B cell (primary cell): Measurements from ENCODE around the gene SERPINB6. TPM values are rescaled to one million over a fixed set of nuclear protein-coding genes. Genes with fewer than 3 reads are reported as not detected.
A peak's percentile ranks its signal among the peaks of the same experiment; 100 is the strongest.

Experiments
- ATAC-seq: fragments of 200-7000 bp; cut with Tn5 transposase; one replicate; pipeline ENCODE4 v1.10.0; 2021; ENCODE audit warnings: low read depth, mild to moderate bottlenecking, moderate number of reproducible peaks, moderate library complexity
- CTCF ChIA-PET: fragments of 350-600 bp; sonication (Branson Sonifier 250); formaldehyde crosslinking; loops from one replicate; lab custom pipeline; 2021; ENCODE audit warnings: antibody characterized with exemption, inconsistent platforms; lab: Charles Lee
- POLR2A ChIA-PET: fragments of 350-600 bp; sonication (Branson Sonifier 250); formaldehyde crosslinking; loops from one replicate; lab custom pipeline; 2021; ENCODE audit warnings: antibody characterized with exemption; lab: Charles Lee
- DNase-seq: peaks from one replicate; pipeline ENCODE4 v3.0.0; 2013
- H2AFZ ChIP-seq: 2 replicates; pipeline ENCODE4 v1.6.1; 2012; ENCODE audit warnings: mild to moderate bottlenecking, low read depth, low read length; ENCODE audit not compliant: insufficient read depth, poor library complexity, severe bottlenecking
- H3K27ac ChIP-seq, 2 donors: 1 replicate in 1 of 2; 2 replicates in 1 of 2; pipeline ENCODE4 v1.5.1; 2012 to 2013; ENCODE audit warnings: low read length in 2 of 2, mild to moderate bottlenecking in 2 of 2, moderate library complexity in 1 of 2
- H3K27me3 ChIP-seq, 4 experiments: fragments of 200-600 bp in 1 of 4; sonication (generic) in 1 of 4; replicated peaks in 1 of 4; 1 replicate in 2 of 4; 2 replicates in 2 of 4; pipeline versions ENCODE4 v1.6.1 to v1.7.0; 2013 to 2016; ENCODE audit warnings: low read length in 3 of 4, mild to moderate bottlenecking in 2 of 4, mixed read lengths in 1 of 4, moderate library complexity in 1 of 4; ENCODE audit not compliant: insufficient read depth in 4 of 4, control insufficient read depth in 3 of 4; ENCODE audit errors: control extremely low read depth in 1 of 4
- H3K36me3 ChIP-seq, 2 experiments: replicated peaks in 1 of 2; 1 replicate in 1 of 2; 2 replicates in 1 of 2; pipeline versions ENCODE4 v1.6.1 to v1.7.1; 2013; ENCODE audit warnings: low read length in 1 of 2; ENCODE audit not compliant: insufficient read depth in 2 of 2, control insufficient read depth in 1 of 2; ENCODE audit errors: control extremely low read depth in 1 of 2, extremely low read depth in 1 of 2
- H3K4me1 ChIP-seq, 2 donors: fragments of 200-600 bp in 1 of 2; sonication (generic) in 1 of 2; 1 replicate in 1 of 2; 2 replicates in 1 of 2; pipeline versions ENCODE4 v1.5.1 to v1.6.1; 2013 to 2017; ENCODE audit warnings: low read length in 2 of 2; ENCODE audit not compliant: control insufficient read depth in 2 of 2, insufficient read depth in 2 of 2
- H3K4me2 ChIP-seq: replicated peaks from 2 replicates; pipeline ENCODE3; 2012; ENCODE audit warnings: mild to moderate bottlenecking, low read depth, low read length; ENCODE audit not compliant: poor library complexity, severe bottlenecking
- H3K4me3 ChIP-seq, 5 experiments: fragments of 200-600 bp in 1 of 5; sonication (generic) in 1 of 5; 1 replicate in 3 of 5; 2 replicates in 2 of 5; pipeline versions ENCODE4 v1.5.1 to v1.7.0; 2011 to 2016; ENCODE audit warnings: low read length in 4 of 5, mild to moderate bottlenecking in 4 of 5, low read depth in 2 of 5, control low read depth in 1 of 5, moderate library complexity in 1 of 5; ENCODE audit not compliant: insufficient read depth in 1 of 5; ENCODE audit errors: control extremely low read depth in 1 of 5, extremely low read depth in 1 of 5
- H3K79me2 ChIP-seq: fragments of 200-600 bp; sonication (generic); one replicate; pipeline ENCODE4 v1.6.0; 2016; ENCODE audit warnings: low read length; ENCODE audit not compliant: control insufficient read depth, insufficient read depth
- H3K9ac ChIP-seq: fragments of 200-600 bp; sonication (generic); 2 replicates; pipeline ENCODE4 v1.6.1; 2017; ENCODE audit warnings: mild to moderate bottlenecking, low read length, moderate library complexity
- H3K9me3 ChIP-seq, 3 donors: one replicate each; pipeline versions ENCODE4 v1.6.1 to v1.7.1; 2013; ENCODE audit warnings: low read length in 2 of 3; ENCODE audit not compliant: control insufficient read depth in 2 of 3, insufficient read depth in 1 of 3; ENCODE audit errors: control extremely low read depth in 1 of 3
- H4K20me1 ChIP-seq: 2 replicates; pipeline ENCODE4 v1.6.0; 2012; ENCODE audit warnings: mild to moderate bottlenecking, low read length; ENCODE audit not compliant: insufficient read depth, control insufficient read depth, poor library complexity, severe bottlenecking
- H3K27ac Mint-ChIP-seq: one replicate; pipeline ENCODE4 v1.8.0; 2021; ENCODE audit warnings: mixed read lengths
- H3K27me3 Mint-ChIP-seq: one replicate; pipeline ENCODE4 v1.8.0; 2021; ENCODE audit warnings: mixed read lengths
- H3K4me1 Mint-ChIP-seq: one replicate; pipeline ENCODE4 v1.8.0; 2021; ENCODE audit warnings: mixed read lengths
- H3K4me3 Mint-ChIP-seq: one replicate; pipeline ENCODE4 v1.8.0; 2021; ENCODE audit warnings: mixed read lengths
- H3K9me3 Mint-ChIP-seq: one replicate; pipeline ENCODE4 v1.8.0; 2022; ENCODE audit warnings: mixed read lengths; ENCODE audit not compliant: insufficient read depth
- EZH2 ChIP-seq: IDR thresholded peaks from 2 replicates; pipeline ENCODE4 v1.6.1; 2012; ENCODE audit warnings: borderline replicate concordance, low read depth, mild to moderate bottlenecking, moderate library complexity, low read length; ENCODE audit not compliant: insufficient read depth, poor library complexity, severe bottlenecking
- WGBS: methylation state at CpG from one replicate; pipeline ENCODE4 v1.1.5; 2013; ENCODE audit warnings: missing lambda C conversion rate; ENCODE audit not compliant: insufficient coverage; 5-methylcytosine and 5-hydroxymethylcytosine counted together
- intact Hi-C: fragments of 100-400 bp; cut with micrococcal nuclease; formaldehyde crosslinking; loops from one replicate; pipeline ENCODE4 v1.10.0; 2022
- polyA plus RNA-seq: library from polyadenylated mRNA; depleted of rRNA; stranded (reverse); fragments of >200 nt; gene quantifications from 2 replicates; pipeline ENCODE4 v1.2.3, GENCODE V29; 2012
- total RNA-seq, 2 donors: library from RNA; stranded (reverse); fragments of 120-200 nt in 1 of 2; gene quantifications; 1 replicate in 1 of 2; 2 replicates in 1 of 2; pipeline versions ENCODE4 v1.2.3 to v1.2.4, GENCODE V29; 2013 to 2022
- TF ChIP-seq, protein P1 (sequence below): fragments of 200-600 bp; IDR thresholded peaks from one replicate; pipeline ENCODE4 v1.8.0; 2022; ENCODE audit warnings: antibody characterized with exemption, mild to moderate bottlenecking

The SERPINB6 gene
- total and polyA plus RNA-seq, 2 donors (not counting 1 experiment from before 2014, with no cell fraction given): 35.2 to 58.5 TPM

DNA sequence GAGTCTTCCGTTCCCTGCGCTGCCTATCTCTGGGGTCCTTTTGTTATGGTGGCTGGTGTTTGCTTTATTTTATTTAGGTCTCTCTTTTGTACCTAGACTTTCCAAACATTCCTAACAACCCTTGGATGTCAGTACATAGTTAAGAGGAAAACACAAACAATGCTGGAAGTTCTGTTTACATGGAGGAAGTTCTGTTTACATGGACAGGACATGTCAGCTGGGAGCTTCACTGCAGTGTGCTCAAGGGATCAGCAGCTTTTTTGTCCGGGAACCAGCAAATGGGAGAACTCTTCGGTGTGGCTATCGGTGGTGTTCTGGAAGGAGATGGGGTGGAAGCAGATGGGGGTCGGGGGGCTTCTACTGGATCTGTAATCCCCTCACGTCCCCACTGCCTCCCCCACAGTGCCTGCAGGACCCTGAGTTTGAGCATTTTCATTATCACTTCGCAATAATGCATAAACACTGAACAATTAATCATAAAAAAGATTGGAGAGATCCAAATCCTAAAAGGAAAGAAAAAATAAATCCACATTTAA, 2.7 kb downstream of the SERPINB6 start:
- WGBS: 80% methylated on average over 4 of the region's 8 CpGs
- peaks cover 45% of the 10 kb centered on the region for H3K4me1 Mint-ChIP-seq
- Histone ChIP-seq H3K36me3 (no peaks in the 10 kb centered on the region), H2AFZ (no peak overlapping the region), H3K9ac (no peak overlapping the region), H3K4me2 (no peak overlapping the region), H3K27ac (no peak overlapping the region), H3K4me3 (no peak overlapping the region), H3K27me3 (peaks cover 0 to 3% (median 0%) of the 10 kb centered on the region in 4 experiments), H3K4me1 (peaks cover 13 to 17% of the 10 kb centered on the region in 2 donors), H3K9me3 (no peaks in the 10 kb centered on the region), H3K79me2 (no peaks in the 10 kb centered on the region), H4K20me1 (no peaks in the 10 kb centered on the region)
- H3K9me3 Mint-ChIP-seq: no peaks in the 10 kb centered on the region
- peaks cover 3% of the 10 kb centered on the region for H3K27me3 Mint-ChIP-seq
- H3K27ac Mint-ChIP-seq: peak overlapping the region; percentile 11
- TF ChIP-seq EZH2: no peak
- TF ChIP-seq, protein P1, sequence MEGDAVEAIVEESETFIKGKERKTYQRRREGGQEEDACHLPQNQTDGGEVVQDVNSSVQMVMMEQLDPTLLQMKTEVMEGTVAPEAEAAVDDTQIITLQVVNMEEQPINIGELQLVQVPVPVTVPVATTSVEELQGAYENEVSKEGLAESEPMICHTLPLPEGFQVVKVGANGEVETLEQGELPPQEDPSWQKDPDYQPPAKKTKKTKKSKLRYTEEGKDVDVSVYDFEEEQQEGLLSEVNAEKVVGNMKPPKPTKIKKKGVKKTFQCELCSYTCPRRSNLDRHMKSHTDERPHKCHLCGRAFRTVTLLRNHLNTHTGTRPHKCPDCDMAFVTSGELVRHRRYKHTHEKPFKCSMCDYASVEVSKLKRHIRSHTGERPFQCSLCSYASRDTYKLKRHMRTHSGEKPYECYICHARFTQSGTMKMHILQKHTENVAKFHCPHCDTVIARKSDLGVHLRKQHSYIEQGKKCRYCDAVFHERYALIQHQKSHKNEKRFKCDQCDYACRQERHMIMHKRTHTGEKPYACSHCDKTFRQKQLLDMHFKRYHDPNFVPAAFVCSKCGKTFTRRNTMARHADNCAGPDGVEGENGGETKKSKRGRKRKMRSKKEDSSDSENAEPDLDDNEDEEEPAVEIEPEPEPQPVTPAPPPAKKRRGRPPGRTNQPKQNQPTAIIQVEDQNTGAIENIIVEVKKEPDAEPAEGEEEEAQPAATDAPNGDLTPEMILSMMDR: no peak
- no peak for DNase-seq
- ChIA-PET POLR2A (no interaction called here), CTCF (interaction anchor here (1.2 kb wide), 1 partner anchor 177 kb away, joined by 3 read pairs; no protein-coding TSS in a partner anchor)
- intact Hi-C loops: no loop called here
- no peak overlapping the region for H3K4me3 Mint-ChIP-seq
- no peak for ATAC-seq

DNA sequence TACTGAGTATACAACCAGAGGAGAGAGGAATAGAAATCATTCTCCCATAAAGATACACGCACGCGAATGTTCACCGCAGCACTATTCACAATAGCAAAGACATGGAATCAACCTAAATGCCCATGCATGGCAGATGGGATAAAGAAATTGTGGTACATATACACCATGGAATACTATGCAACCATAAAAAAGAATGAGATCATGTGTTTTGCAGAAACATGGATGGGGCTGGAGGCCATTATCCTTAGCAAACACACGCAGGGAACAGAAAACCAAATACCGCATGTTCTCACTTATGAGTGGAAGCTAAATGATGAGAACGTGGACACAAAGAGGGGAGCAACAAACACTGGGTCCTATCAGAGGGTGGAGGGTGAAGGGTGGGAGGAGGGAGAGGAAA, 3.4 kb downstream of the SERPINB6 start:
- peaks cover 3% of the 10 kb centered on the region for H3K27me3 Mint-ChIP-seq
- H3K9ac ChIP-seq: no peak overlapping the region
- H3K27ac ChIP-seq: no peak overlapping the region
- H4K20me1 ChIP-seq: no peaks in the 10 kb centered on the region
- H3K4me3 Mint-ChIP-seq: no peak overlapping the region
- no peak overlapping the region for H3K4me3 ChIP-seq
- ATAC-seq (no peak), DNase-seq (no peak)
- 100% methylated on average over 3 of the region's 7 CpGs for WGBS
- H2AFZ ChIP-seq: no peak overlapping the region
- no peak overlapping the region for H3K27ac Mint-ChIP-seq
- H3K4me2 ChIP-seq: no peak overlapping the region
- no peaks in the 10 kb centered on the region for H3K9me3 ChIP-seq
- H3K4me1 Mint-ChIP-seq: peaks cover 48% of the 10 kb centered on the region
- intact Hi-C loops: no loop called here
- peaks cover 13 to 17% of the 10 kb centered on the region in 2 donors for H3K4me1 ChIP-seq
- ChIA-PET CTCF (interaction anchor here (1.2 kb wide), 1 partner anchor 177 kb away, joined by 3 read pairs; no protein-coding TSS in a partner anchor), POLR2A (no interaction called here)
- H3K9me3 Mint-ChIP-seq: no peaks in the 10 kb centered on the region
- no peaks in the 10 kb centered on the region for H3K36me3 ChIP-seq
- H3K79me2 ChIP-seq: no peaks in the 10 kb centered on the region
- no peaks in the 10 kb centered on the region for H3K27me3 ChIP-seq
- TF ChIP-seq, protein P1: no peak
- TF ChIP-seq EZH2: no peak
